HepG2 (cell line): ENCODE results near the gene ZNF512B. TPM values are rescaled to one million over a fixed set of nuclear protein-coding genes. Genes with fewer than 3 reads are reported as not detected.

ENCODE experiments used
- ELF1 ChIP-seq: sonication (generic); formaldehyde crosslinking; IDR thresholded peaks from 2 replicates; pipeline ENCODE4 v1.4.0; 2020; ENCODE audit warnings: missing genetic modification reagents
- FIP1L1 ChIP-seq: fragments of 200-400 bp; formaldehyde crosslinking; IDR thresholded peaks from 2 replicates; pipeline ENCODE4 v1.6.1; 2018; ENCODE audit warnings: low read depth, mild to moderate bottlenecking, low read length, moderate library complexity, borderline replicate concordance; ENCODE audit not compliant: insufficient read depth
- GFI1 ChIP-seq: sonication (generic); formaldehyde crosslinking; IDR thresholded peaks from 2 replicates; pipeline ENCODE4 v1.5.0; 2020; ENCODE audit warnings: missing genetic modification reagents, mild to moderate bottlenecking, borderline replicate concordance
- JUN ChIP-seq: sonication (generic); formaldehyde crosslinking; IDR thresholded peaks from 2 replicates; pipeline ENCODE4 v1.4.0; 2020; ENCODE audit warnings: mild to moderate bottlenecking, missing genetic modification reagents
- MTF2 ChIP-seq: sonication (generic); formaldehyde crosslinking; IDR thresholded peaks from 2 replicates; pipeline ENCODE4 v1.5.0; 2020; ENCODE audit warnings: missing genetic modification reagents, borderline replicate concordance
- NFAT5 ChIP-seq: sonication (generic); formaldehyde crosslinking; IDR thresholded peaks from 2 replicates; pipeline ENCODE4 v1.4.0; 2020; ENCODE audit warnings: missing genetic modification reagents
- NR3C1 ChIP-seq: sonication (generic); formaldehyde crosslinking; IDR thresholded peaks from 2 replicates; pipeline ENCODE4 v1.4.0; 2020; ENCODE audit warnings: missing genetic modification reagents
- SRSF4 ChIP-seq: fragments of 200-400 bp; formaldehyde crosslinking; IDR thresholded peaks from one replicate; pipeline ENCODE4 v1.6.1; 2018; ENCODE audit warnings: mild to moderate bottlenecking, low read depth, low read length, moderate library complexity; ENCODE audit not compliant: poor library complexity, severe bottlenecking
- TP53 ChIP-seq: sonication (generic); formaldehyde crosslinking; conservative IDR thresholded peaks from 2 replicates; pipeline ENCODE4 v1.4.0; 2020; ENCODE audit warnings: missing genetic modification reagents
- TRIM24 ChIP-seq: sonication (generic); formaldehyde crosslinking; IDR thresholded peaks from 2 replicates; pipeline ENCODE4 v1.8.0; 2022; ENCODE audit warnings: mild to moderate bottlenecking, missing genetic modification reagents
- ZNF205 ChIP-seq: IDR thresholded peaks from 2 replicates; pipeline ENCODE4 v1.6.1; 2018; ENCODE audit warnings: missing biosample characterization, missing genetic modification reagents
- ZNF251 ChIP-seq: sonication (generic); formaldehyde crosslinking; IDR thresholded peaks from 2 replicates; pipeline ENCODE4 v1.9.0; 2021; ENCODE audit warnings: mild to moderate bottlenecking, missing genetic modification reagents
- ZNF329 ChIP-seq: sonication (generic); formaldehyde crosslinking; IDR thresholded peaks from 2 replicates; pipeline ENCODE4 v1.9.0; 2021; ENCODE audit warnings: low read depth, mild to moderate bottlenecking, missing genetic modification reagents
- ZNF33B ChIP-seq: sonication (generic); formaldehyde crosslinking; IDR thresholded peaks from 2 replicates; pipeline ENCODE4 v1.5.1; 2020; ENCODE audit warnings: mild to moderate bottlenecking, missing genetic modification reagents
- ZNF343 ChIP-seq: sonication (generic); formaldehyde crosslinking; IDR thresholded peaks from 2 replicates; pipeline ENCODE4 v1.4.0; 2020; ENCODE audit warnings: mild to moderate bottlenecking, missing genetic modification reagents
- ZNF503 ChIP-seq: sonication (generic); formaldehyde crosslinking; IDR thresholded peaks from 2 replicates; pipeline ENCODE4 v1.4.0; 2020; ENCODE audit warnings: missing genetic modification reagents
- ZNF563 ChIP-seq: sonication (generic); formaldehyde crosslinking; IDR thresholded peaks from 2 replicates; pipeline ENCODE4 v1.8.0; 2022; ENCODE audit warnings: mild to moderate bottlenecking, moderate library complexity, missing genetic modification reagents
- ZNF580 ChIP-seq: IDR thresholded peaks from 2 replicates; pipeline ENCODE4 v1.6.1; 2016; ENCODE audit warnings: low read depth, borderline replicate concordance
- ZNF746 ChIP-seq: sonication (generic); formaldehyde crosslinking; IDR thresholded peaks from 2 replicates; pipeline ENCODE4 v1.8.0; 2022; ENCODE audit warnings: mild to moderate bottlenecking, missing genetic modification reagents
- ZNF784 ChIP-seq: sonication (generic); formaldehyde crosslinking; IDR thresholded peaks from 2 replicates; pipeline ENCODE4 v1.5.1; 2020; ENCODE audit warnings: missing genetic modification reagents, mild to moderate bottlenecking, borderline replicate concordance
- ZNF790 ChIP-seq: sonication (generic); formaldehyde crosslinking; IDR thresholded peaks from 2 replicates; pipeline ENCODE4 v1.8.0; 2022; ENCODE audit warnings: missing genetic modification reagents, mild to moderate bottlenecking, borderline replicate concordance
- polyA plus RNA-seq, 8 experiments: library from polyadenylated mRNA; depleted of rRNA in 3 of 8; stranded (reverse) in 7 of 8; unstranded in 1 of 8; fragments of >200 nt; fragmentation: Illumina TruSeq in 4 of 8; extraction: Trizol in 4 of 8; gene quantifications; 2 replicates each; pipeline versions ENCODE4 v1.2.1 to v1.2.3, GENCODE V29; 2011 to 2016; ENCODE audit warnings: low read depth in 4 of 8, missing spikeins in 1 of 8, mixed read lengths in 1 of 8; ENCODE audit not compliant: insufficient read depth in 1 of 8
- total RNA-seq, 5 experiments: library from RNA; depleted of rRNA; stranded (reverse); fragments of >200 nt; fragmentation: Illumina TruSeq; extraction: Trizol; gene quantifications; 2 replicates each; pipeline ENCODE4 v1.2.3, GENCODE V29; 2016; ENCODE audit warnings: low read depth in 1 of 5

The ZNF512B gene
- total and polyA plus RNA-seq, 2 of the 13 experiments (the other 11 are each of a cell fraction or from before 2014, with no cell fraction given) = 11.5 to 30.6 TPM

GRCh38 chr20:63957004-63957689 lies 12.6 kb downstream of the ZNF512B start (continued):
- no peak for TF ChIP-seq ZNF503 (CRISPR knock-in tag)
- TF ChIP-seq JUN (CRISPR knock-in tag) = peak; percentile 56; the same call in 1 of the 2 replicates
- peak; percentile 90 for TF ChIP-seq ZNF205 (CRISPR knock-in tag)
- TF ChIP-seq ZNF251 (CRISPR knock-in tag) = no peak
- no peak for TF ChIP-seq ZNF563 (CRISPR knock-in tag)
- peak; percentile 65; the same call in 1 of the 2 replicates for TF ChIP-seq ELF1 (CRISPR knock-in tag)
- TF ChIP-seq ZNF790 (CRISPR knock-in tag) = no peak
- TF ChIP-seq NR3C1 (CRISPR knock-in tag) = peak; percentile 11; the same call in 1 of the 2 replicates
- no peak for TF ChIP-seq TRIM24 (CRISPR knock-in tag)
- 0 out of 2 replicates have a peak, but pooled peaks have one; percentile 26 for TF ChIP-seq ZNF33B (CRISPR knock-in tag)
- TF ChIP-seq MTF2 (CRISPR knock-in tag) = no peak
- no peak for TF ChIP-seq TP53
- TF ChIP-seq NFAT5 (CRISPR knock-in tag) = 0 out of 2 replicates have a peak, but pooled peaks have one; percentile 20
- TF ChIP-seq SRSF4 = peak; percentile 72
- no peak for TF ChIP-seq FIP1L1
- peak; percentile 78; the same call in 1 of the 2 replicates for TF ChIP-seq ZNF784
- TF ChIP-seq ZNF580 (CRISPR knock-in tag) = peak; percentile 96
- no peak for TF ChIP-seq ZNF329 (CRISPR knock-in tag)
- peak; percentile 98 for TF ChIP-seq ZNF746
- TF ChIP-seq GFI1 = no peak
- TF ChIP-seq ZNF343 (CRISPR knock-in tag) = peak; percentile 74; the same call in 1 of the 2 replicates
